DOHH2 (cell line): ENCODE results near the gene GUK1.

Source experiments
- H3F3A ChIP-seq: fragments of 200-600 bp; sonication (generic), shearing (Covaris generic); 2 replicates; pipeline ENCODE4 v1.6.0; 2016; ENCODE audit warnings: antibody characterized with exemption, mild to moderate bottlenecking; ENCODE audit not compliant: control insufficient read depth, insufficient read depth
- H3K27ac ChIP-seq: fragments of 200-600 bp; sonication (generic); 2 replicates; pipeline ENCODE4 v1.5.1; 2014; ENCODE audit warnings: low read depth, mild to moderate bottlenecking, low read length, moderate library complexity
- H3K27me3 ChIP-seq: fragments of 200-600 bp; sonication (generic); 2 replicates; pipeline ENCODE4 v1.6.1; 2014; ENCODE audit warnings: mild to moderate bottlenecking, low read length, mixed read lengths; ENCODE audit not compliant: control insufficient read depth
- H3K36me3 ChIP-seq: fragments of 200-600 bp; sonication (generic); 2 replicates; pipeline ENCODE4 v1.6.1; 2014; ENCODE audit warnings: mild to moderate bottlenecking, low read length, moderate library complexity, mixed read lengths; ENCODE audit not compliant: control insufficient read depth
- H3K4me1 ChIP-seq: fragments of 200-600 bp; sonication (generic); 2 replicates; pipeline ENCODE4 v1.6.1; 2014; ENCODE audit warnings: mild to moderate bottlenecking, low read length, mixed read lengths; ENCODE audit not compliant: control insufficient read depth
- H3K4me2 ChIP-seq: fragments of 200-600 bp; sonication (generic); 2 replicates; pipeline ENCODE4 v1.6.0; 2014; ENCODE audit warnings: mild to moderate bottlenecking, low read length, moderate library complexity
- H3K4me3 ChIP-seq: fragments of 200-600 bp; sonication (generic); 2 replicates; pipeline ENCODE4 v1.5.1; 2014; ENCODE audit warnings: mild to moderate bottlenecking, low read length, mixed read lengths
- H3K79me2 ChIP-seq: fragments of 200-600 bp; sonication (generic); 2 replicates; pipeline ENCODE4 v1.6.1; 2014; ENCODE audit warnings: mild to moderate bottlenecking, low read length, mixed read lengths; ENCODE audit not compliant: control insufficient read depth
- H3K9me2 ChIP-seq: fragments of 200-600 bp; sonication (generic); replicated peaks from 2 replicates; pipeline ENCODE4 v1.6.1; 2014; ENCODE audit warnings: mild to moderate bottlenecking, low read length, mixed read lengths; ENCODE audit not compliant: control insufficient read depth
- H3K9me3 ChIP-seq: fragments of 200-600 bp; sonication (generic); 2 replicates; pipeline ENCODE4 v1.6.1; 2014; ENCODE audit warnings: antibody characterized with exemption, low read length, mixed read lengths; ENCODE audit not compliant: control insufficient read depth, insufficient read depth
- H4K20me1 ChIP-seq: fragments of 200-600 bp; sonication (generic); 2 replicates; pipeline ENCODE4 v1.6.0; 2014; ENCODE audit warnings: low read depth, mild to moderate bottlenecking, antibody characterized with exemption, low read length, moderate library complexity; ENCODE audit not compliant: control insufficient read depth, insufficient read depth
- EZH2phosphoT487 ChIP-seq: fragments of 200-600 bp; sonication (generic); IDR thresholded peaks from 2 replicates; pipeline ENCODE4 v1.6.1; 2017; ENCODE audit warnings: borderline replicate concordance, mild to moderate bottlenecking, antibody characterized with exemption, low read length, moderate library complexity, mixed read lengths
- TF ChIP-seq, protein P1 (sequence below): fragments of 200-600 bp; sonication (generic); IDR thresholded peaks from one replicate; pipeline ENCODE4 v1.5.1; 2014; ENCODE audit warnings: antibody characterized with exemption, mild to moderate bottlenecking, low read depth, low read length; ENCODE audit not compliant: poor library complexity, severe bottlenecking

The GUK1 gene

DNA sequence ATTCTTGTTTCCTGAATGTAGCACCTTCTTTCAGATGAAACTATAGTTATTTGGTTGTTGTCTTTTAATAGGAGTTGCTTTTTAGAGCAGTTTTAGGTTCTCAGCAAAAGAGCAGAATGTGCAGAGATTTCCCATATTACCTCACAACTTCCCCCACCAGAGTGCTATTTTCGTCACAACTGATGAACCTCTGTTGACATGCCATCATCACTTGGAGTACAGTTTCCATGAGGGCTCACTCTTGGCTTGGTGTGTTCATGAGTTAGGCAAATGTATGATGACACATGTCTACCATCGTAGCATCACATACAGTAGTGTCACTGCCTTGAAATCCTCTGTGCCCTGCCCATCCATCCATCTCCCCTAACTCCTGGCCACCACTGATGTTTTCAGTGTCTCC, 29.3 kb downstream of the GUK1 start:
- no peaks in the 10 kb centered on the region for H3K27me3 ChIP-seq
- H3K27ac ChIP-seq = no peak overlapping the region
- TF ChIP-seq, protein P1, sequence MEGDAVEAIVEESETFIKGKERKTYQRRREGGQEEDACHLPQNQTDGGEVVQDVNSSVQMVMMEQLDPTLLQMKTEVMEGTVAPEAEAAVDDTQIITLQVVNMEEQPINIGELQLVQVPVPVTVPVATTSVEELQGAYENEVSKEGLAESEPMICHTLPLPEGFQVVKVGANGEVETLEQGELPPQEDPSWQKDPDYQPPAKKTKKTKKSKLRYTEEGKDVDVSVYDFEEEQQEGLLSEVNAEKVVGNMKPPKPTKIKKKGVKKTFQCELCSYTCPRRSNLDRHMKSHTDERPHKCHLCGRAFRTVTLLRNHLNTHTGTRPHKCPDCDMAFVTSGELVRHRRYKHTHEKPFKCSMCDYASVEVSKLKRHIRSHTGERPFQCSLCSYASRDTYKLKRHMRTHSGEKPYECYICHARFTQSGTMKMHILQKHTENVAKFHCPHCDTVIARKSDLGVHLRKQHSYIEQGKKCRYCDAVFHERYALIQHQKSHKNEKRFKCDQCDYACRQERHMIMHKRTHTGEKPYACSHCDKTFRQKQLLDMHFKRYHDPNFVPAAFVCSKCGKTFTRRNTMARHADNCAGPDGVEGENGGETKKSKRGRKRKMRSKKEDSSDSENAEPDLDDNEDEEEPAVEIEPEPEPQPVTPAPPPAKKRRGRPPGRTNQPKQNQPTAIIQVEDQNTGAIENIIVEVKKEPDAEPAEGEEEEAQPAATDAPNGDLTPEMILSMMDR = no peak
- no peak for TF ChIP-seq EZH2phosphoT487
- peaks cover 12% of the 10 kb centered on the region for H3K4me1 ChIP-seq
- H3K36me3 ChIP-seq = no peaks in the 10 kb centered on the region
- peaks cover 6% of the 10 kb centered on the region; the same call in 1 of the 2 replicates for H4K20me1 ChIP-seq
- no peak overlapping the region for H3K4me3 ChIP-seq
- H3K9me2 ChIP-seq = no peaks in the 10 kb centered on the region
- H3F3A ChIP-seq = no peaks in the 10 kb centered on the region
- H3K4me2 ChIP-seq = no peak overlapping the region
- H3K79me2 ChIP-seq = peaks cover 44% of the 10 kb centered on the region
- no peaks in the 10 kb centered on the region for H3K9me3 ChIP-seq

DNA sequence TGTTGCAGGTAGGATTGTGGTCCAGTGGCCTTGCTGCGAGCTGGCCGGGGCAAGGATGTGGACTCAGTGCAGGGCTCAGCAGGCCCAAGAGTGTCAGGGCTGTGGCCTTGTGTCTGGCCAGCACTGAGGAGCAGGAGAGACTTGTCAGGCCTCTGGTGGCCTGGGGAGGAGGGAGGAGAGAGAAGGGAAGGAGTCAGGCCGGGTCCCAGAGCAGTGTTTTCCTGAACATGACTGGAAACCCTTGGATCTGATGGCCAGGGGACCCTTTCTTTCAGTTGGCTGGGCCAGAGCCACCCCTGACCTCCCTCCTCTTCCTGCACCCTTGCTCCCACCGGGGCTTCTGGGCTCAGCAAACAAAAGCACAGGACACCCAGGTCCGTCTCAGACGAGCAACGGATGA, 30.6 kb downstream of the GUK1 start:
- Histone ChIP-seq H3K36me3 (peaks cover 9% of the 10 kb centered on the region; the same call in 1 of the 2 replicates), H3K4me2 (no peak overlapping the region), H3K4me1 (peaks cover 11% of the 10 kb centered on the region), H3K4me3 (no peak overlapping the region), H3K9me2 (no peaks in the 10 kb centered on the region), H3K27ac (no peak overlapping the region), H3F3A (no peaks in the 10 kb centered on the region), H3K79me2 (peaks cover 50% of the 10 kb centered on the region), H3K27me3 (no peaks in the 10 kb centered on the region), H4K20me1 (peaks cover 6% of the 10 kb centered on the region; the same call in 1 of the 2 replicates), H3K9me3 (peaks cover 5% of the 10 kb centered on the region; the same call in 1 of the 2 replicates)
- TF ChIP-seq EZH2phosphoT487 = no peak
- TF ChIP-seq, protein P1 = no peak

DNA sequence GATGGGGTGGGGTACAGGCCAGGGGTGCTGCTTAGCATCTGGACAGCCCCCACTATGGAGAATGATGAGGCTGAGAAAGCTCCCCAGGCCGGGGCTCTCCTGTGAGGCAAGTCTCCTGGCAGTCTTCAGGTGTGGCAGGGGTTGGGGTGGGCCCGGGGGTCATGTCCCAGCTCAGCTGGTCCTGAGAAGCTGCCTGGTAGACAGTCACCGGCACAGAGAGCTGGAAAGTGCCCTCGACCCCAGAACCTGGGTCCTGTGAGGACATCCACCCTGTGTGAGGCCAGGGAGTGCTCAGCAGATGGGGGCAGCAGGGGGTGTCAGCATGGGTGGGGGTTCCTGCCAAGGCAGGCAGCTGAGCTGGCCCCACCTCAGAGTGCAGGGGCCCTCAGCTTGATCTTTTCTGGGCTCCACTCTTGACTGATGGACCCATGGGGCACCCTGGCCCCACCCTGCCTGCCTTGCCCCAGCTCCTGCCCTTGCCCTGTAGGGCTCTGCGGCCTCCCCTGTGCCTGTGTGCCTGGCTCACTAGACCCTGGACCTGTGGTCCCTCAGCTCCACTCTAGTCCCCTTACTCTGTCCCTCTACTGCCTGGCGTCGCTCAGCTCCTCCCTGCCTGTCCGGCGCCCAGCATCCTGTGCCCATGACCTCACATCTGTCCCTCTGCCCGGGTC, 31.3 kb downstream of the GUK1 start:
- Histone ChIP-seq H3K27ac (no peak overlapping the region), H3K4me2 (no peak overlapping the region)

More for the DNA sequence above, 31.3 kb downstream of the GUK1 start:
- Histone ChIP-seq H3F3A (no peaks in the 10 kb centered on the region), H3K4me1 (peaks cover 9% of the 10 kb centered on the region), H3K9me3 (peaks cover 5% of the 10 kb centered on the region; the same call in 1 of the 2 replicates), H3K9me2 (no peaks in the 10 kb centered on the region), H3K36me3 (peaks cover 9% of the 10 kb centered on the region; the same call in 1 of the 2 replicates), H3K4me3 (no peak overlapping the region), H4K20me1 (peaks cover 5% of the 10 kb centered on the region; the same call in 1 of the 2 replicates), H3K27me3 (no peaks in the 10 kb centered on the region), H3K79me2 (peaks cover 47% of the 10 kb centered on the region)
- TF ChIP-seq, protein P1 = no peak
- TF ChIP-seq EZH2phosphoT487 = no peak
